GM20431 (cell line): ENCODE measurements around the gene UBE2A.

Experiments
- in situ Hi-C: fragments of 300-500 bp; cut with MseI, MboI; formaldehyde crosslinking; loops from one replicate; pipeline ENCODE4 v1.15.0; 2020; ENCODE audit warnings: low sequenced_read_pairs; ENCODE audit not compliant: unreplicated experiment

UBE2A gene

DNA sequence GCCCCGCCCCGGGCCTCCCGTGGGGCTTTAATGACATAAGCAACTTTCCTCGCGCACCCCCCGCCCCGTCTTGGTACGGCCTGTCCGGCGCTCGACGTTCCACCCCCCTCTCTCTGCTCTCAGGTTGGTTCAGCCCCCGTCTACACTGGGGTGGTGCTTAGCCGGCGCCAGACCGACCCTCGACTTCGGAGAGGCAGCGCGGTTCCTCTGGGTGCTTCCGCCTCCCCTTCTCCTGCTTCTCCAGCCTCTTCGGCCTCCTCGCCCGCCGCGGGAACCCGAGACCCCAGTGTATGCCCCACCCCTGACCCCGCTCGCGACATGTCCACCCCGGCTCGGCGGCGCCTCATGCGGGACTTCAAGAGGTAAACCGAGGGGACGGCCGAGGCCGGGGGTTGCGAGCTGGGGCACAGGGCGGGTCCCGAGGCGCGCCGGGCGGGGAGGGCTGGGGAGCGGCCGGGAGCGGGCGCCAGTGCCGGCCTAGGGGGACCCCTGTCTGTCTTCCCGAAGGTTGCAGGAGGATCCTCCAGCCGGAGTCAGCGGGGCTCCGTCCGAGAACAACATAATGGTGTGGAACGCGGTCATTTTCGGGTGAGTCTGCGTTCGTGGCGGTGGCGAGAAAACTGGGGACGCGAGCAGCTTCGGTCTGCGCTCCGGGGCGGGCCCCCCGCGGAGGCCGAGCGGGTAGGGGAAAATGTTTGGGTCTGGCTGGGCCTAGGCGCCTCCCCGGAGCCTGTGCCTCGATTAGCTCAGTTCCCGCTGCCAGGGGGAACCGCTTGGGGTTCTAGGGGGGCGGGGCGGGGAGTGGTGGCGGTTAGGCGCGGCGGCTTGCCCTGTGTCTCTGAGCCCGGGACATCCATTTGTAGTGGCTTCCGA is at the start of gene UBE2A:
UBE2A (plus strand) TSS at position 170 of the 873 bp plus-strand sequence; CDS start at position 319, 149 bp downstream.
- in situ Hi-C loops, result no loop called here

DNA sequence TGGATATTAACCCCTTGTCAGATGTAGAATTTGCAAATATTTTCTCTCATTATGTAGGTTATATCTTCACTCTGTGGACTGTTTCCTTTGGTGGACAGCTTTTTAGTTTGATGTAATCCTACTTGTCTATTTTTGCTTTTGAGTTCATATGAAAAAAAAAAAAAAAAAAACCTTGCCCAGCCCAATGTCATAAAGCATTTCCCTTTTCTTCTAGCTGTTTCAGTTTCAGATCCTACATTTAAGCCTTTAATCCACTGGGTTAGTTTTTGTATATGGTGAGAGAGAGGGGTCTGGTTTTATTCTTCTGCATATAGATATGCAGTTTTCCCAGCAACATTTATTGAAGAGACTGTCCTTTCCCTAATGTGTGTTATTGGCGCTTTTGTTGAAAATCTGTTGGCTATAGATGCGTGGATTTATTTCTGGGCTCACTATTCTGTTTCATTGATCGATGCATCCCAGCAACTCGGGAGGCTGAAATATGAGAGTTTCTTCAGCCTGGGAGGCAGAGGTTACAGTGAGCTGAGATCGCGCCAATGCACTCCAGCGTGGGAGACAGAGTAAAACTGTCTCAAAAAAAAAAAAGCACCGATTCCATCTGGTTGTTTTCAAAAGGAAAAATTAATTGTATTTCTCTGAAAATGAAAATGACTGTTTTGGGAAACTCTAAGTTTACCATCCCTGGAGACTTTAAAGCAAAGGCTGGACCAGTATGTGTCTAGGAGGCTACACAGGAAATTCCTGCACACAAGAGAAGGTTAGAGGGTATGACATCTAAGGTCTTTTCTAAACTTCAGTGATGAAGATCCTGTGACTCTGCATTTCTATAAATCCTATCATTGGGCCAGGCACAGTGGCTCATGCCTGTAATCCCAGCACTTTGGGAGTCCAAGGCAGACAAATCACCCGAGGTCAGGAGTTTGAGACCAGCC is 44.8 kb upstream of the UBE2A start:
- in situ Hi-C loops, result no loop called here

DNA sequence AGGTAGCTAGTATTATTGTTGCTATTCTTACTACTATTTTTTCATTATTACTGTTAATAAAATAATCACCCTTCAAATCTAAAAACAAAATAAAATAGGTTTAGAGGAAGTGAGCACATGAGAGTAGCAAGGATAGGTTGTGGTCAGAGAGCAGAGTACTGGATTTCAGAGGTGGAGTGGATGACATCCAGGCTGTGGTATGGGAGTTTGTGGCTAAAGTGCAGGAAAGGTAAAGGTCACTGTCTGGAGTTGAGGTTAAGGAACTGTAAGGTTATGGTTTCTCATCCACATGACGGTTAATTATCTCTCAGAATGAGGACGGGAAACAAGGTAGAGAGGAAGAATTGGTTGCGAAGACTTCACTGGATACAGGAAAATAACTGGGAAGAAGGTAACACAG is 36.9 kb upstream of the UBE2A start:
- in situ Hi-C loops, result no loop called here

DNA sequence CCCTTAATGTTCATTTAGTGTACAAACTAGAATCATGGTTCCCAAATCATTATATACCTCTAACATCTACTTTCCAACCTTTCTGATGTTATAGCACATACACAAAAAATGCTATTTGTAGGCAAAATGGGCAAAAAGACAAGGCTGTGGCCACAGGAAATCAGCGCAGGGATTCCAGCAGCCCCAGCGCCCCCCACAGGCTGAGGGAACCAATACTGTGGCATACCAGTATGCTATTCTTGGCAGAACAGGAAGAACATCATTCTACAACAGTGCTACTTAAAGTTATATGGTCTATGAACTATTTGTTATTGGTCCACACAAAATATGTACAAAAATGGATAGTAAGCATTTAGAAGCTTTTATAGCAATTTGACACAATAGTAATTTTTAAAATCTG is 34.5 kb upstream of the UBE2A start:
- in situ Hi-C loops, result no loop called here

DNA sequence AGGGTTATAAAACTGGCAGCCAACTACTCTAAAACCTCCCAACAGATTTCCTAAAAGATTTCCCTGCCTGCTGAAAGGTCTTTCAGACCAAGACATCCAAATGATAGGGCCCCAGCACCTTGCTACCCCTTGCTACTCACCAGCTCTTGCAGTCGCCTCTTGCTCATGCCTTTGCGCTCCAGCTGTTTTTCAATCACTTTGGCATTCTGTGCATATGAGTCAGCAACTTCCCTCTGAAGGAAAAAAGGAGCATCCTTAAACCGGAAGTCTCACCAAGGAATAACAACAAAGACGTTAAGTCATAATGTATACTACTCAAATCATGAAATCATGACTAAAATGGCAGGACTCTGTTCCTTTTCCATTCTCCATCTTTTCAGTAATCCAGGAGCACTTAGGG is 33.2 kb upstream of the UBE2A start:
- in situ Hi-C loops, result no loop called here

DNA sequence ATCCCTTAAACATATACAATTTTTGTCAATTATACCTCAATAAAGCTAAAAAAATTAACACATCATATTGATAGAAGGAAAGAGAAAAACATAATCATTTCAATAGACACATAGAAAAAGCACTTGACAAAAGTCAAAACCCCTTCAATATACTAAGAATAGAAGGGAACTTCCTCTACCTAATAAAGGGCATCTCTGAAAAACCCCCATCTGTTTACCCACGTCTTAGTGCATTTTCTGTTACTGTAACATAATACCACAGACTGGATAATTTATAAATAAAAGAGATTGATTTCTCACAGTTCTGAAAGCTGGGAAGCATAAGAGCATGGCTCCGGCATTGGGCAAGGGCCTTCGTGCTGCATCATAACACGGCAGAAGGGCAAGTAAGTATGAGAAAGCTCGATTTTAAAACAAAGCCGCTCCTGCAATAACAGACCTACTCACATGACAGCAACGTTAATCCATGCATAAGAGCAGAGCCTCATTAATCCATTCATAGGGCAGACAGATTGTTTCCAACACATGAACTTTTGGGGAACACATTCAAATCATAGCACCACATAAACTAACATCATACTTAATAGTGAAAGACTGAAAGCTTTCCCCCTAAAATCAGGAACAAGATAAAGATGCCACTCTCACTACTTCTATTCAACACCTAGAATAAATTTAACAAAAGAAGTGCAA is 24.9 kb upstream of the UBE2A start:
- in situ Hi-C loops, result no loop called here

DNA sequence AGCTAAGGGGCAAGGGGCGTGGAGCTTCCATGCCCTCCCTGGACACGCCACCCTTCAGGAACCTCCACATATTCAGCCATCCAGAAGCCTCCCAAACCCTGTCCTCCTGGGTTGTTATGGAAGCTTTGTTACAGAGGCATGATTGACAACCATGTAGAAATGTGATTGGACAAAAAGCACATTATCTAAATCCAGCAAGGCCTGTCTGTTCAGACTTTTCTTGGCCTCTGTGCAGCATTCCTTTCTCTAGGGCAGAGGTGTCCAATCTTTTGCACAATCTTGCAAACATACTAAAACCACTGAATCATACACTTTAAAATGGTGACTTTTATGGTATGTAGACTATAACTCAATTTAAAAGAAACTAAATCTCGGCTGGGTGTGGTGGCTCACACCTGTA is 21.9 kb upstream of the UBE2A start:
- in situ Hi-C loops, result no loop called here

DNA sequence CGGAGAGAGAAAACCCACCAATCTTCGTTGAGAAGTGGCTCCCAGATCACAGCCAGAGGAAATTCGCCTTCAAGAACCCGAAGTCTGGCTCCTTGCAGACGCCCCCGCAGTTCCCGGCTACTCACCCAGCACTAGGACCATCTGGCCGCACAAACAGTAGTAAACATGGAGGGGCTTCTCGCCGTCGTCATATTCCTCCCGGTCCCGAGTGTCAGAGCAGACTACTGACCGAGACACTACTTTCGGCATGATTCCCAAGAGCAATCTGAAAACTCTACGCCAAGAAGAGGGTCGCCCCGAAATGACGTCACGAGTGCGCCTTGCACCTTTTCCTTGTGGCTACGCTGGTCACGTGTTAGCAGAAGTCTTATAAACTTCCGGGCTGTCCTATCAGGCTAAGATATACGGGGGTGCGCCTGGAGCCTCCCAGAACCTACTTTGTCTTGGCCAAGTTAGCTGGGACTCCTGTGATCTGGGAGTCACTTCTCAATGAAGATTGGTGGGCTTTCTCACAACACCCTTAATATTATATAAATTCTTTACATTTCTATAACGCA is 9.2 kb upstream of the UBE2A start, which contains the start of gene STEEP1:
STEEP1 (minus strand) TSS at position 303 of the 557 bp plus-strand sequence; CDS start at position 249, 54 bp downstream.
- in situ Hi-C loops, result no loop called here

DNA sequence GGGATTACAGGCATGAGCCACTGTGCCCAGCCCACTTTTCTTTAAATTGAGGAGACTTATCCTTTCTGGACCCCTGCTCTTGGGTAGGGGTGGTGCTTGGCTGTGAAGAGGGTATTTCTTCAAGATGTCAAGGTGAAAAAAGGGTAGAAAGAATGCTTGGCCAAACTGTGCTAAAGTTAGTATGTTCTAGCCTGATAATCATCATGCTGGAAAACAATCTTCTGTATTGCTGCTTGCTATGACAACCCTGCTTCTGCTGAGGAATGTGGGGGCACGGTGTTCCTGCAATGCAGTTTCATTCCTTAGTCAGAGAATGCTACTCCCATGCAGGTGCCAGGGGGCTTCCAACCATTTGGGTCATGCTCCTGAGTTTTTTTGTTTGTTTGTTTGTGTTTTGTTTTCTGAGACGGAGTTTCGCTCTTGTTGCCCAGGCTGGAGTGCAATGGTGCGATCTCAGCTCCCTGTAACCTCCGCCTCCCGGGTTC is 4.0 kb upstream of the UBE2A start:
- in situ Hi-C loops, result no loop called here

DNA sequence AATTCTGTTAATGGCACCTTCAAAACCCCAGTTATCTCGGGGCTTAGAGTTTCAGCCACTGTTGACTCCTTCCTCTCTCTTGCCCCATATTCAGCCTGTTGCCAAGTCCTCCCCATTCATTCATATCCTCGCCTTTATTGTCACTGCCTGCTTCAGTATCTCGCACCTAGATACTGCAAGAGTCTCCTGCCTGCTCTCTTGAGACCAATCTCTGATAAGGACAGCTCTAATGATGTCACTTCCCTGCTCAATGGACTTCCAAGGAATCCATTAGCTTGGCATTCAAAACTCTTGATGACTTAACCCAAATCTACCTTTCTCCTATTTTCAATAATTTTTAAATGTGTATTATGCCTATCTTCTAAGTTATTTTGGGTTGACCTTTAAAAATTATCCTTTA is 1.1 kb upstream of the UBE2A start:
- in situ Hi-C loops, result no loop called here

DNA sequence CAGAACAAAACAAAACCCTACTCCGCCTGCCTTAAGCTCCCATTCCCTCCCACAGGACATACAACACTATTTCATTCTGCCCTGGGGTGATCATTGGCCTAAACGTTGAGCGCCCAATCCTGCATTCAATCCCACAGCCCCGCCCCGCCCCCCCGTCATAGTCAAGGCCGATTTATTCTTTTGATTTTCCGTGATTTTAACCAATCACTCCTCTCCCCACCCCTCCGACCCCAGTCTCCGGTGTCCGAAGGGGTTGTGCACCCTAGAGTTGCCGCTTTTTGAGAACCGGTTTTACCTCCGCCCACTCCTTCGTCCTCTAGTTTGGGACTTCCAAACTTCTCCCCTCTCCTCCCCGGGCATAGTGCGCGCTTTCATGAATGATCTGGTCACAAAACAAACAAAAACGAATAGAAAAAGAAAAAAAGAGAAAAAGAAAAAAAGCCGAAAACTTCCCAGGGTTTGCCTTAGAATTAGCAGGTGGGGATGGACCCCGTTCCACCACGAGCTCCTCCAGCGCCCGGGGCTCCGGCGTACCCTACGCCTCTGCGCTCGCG is 446 bp upstream of the UBE2A start:
- in situ Hi-C loops, result no loop called here

DNA sequence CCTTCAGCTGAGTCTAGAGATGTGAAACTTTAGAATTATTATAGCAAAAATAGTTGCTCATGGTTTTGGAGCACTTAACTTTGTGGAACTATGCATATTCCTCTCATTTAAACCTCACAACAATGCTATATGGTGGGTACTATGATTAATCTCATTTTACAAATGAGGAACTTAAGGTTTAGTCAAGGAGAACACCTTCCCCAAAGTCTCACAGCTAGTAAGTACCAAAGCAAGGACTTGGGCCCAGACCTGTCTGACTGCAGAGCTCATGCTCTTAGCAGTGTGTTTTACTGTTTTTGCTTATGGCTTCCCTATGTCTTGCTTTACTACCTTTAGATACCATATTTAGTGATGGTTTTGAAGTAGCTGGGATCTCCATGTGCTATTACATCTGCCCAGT is 5.1 kb downstream of the UBE2A start:
- in situ Hi-C loops, result no loop called here

DNA sequence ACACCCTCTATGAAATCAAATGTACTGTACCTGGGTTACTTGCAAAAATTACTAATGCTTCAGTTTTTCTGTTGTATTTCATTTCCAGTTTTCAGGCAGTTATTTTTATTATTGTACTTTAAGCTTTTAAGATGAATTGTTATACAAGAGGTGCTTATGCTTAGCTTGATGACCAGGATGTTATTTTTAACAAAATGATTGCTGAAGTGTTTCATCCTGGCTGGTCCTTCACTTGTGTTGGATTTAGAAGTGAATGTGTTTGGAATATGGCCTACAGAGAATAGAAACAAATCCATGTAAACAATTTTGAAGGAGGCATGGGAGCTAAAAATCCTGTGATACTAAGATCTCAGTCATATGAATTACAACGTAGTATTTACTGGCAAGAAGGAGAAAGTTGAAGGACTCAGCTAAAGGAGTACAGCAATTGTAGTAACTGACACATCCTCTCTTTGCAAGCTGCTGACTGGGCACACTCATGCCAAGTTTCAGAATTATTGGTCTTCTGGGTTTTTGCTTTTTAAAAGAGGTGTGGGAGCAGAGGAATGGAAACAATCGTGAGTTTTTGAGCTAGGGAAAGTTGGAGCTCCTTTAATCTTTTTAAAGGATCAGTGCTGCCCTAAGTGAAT is 9.2 kb downstream of the UBE2A start:
- in situ Hi-C loops, result no loop called here

DNA sequence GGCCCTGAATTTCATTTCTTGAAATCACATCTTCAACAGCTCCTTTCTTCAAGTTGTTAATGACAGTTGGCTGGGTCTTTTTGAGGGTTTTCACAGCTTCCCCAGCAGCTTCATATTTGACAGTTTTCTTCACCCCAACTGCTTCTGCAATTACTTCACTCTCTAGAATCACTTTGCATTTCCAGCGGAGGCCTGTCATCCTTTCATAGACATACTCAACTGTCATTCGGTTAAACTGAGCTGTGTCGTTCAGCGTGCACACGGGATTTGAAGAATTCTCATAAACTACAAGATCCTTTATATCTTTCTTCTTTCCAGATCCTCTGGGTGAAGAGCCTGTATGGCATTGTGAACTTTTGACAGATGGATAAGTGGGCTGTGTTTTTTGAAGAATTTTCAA is 15.4 kb downstream of the UBE2A start:
- in situ Hi-C loops, result no loop called here

DNA sequence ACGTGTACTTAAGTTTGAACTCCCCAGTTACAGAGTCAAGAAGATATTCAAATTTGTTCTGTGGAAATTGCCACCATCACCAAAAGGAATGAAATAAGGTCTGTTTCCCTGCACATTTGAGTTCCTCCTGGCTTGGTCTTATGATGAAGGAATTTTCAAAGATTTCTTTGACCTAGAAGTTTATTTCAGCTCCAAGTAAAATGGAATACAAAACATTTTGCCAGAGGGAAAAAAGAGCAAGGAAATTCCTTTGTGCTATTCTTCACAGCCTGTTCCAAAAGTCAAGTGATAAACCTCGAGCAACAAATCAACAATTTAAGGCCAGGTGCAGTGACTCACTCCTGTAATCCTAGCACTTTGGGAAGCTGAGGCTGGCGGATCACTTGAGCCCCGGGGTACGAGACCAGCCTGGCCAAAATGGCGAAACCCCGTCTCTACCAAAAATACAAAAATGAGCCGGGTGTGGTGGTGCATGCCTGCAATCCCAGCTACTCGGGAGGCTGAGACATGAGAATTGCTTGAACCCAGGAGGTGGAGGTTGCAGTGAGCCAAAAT is 28.4 kb downstream of the UBE2A start:
- in situ Hi-C loops, result no loop called here

DNA sequence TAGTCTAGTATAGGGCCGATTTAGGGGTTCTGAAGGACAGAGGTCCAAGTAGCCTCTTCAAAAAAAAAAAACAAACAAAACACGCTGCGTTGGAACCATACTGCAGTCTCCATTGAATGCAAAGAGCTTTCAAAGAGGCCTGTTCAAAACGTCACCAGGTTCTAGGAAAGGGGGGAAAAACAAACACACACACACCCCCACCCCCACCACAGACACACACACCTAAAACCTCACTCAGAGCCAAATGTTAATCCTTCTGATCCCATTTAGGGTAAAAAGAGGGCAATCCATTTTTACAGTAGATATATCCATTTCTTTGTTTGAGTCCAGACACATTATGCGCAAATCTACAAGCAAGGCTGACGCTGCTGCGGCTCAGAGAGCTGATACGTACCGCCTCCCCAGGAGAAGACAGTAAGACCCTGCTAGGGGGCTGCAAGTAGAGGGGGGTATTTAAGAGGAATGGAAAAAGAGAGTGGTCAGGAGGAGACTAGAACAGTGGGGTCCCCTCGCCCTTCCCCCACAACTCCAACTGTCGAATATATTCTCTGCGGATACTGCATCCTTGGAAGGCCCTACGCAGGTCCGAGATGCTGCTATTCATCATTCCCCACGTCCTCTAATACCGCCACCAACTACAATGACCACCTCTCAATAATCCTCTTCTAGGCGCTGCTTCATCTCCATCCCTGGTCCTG is 30.6 kb downstream of the UBE2A start:
- in situ Hi-C loops, result no loop called here

DNA sequence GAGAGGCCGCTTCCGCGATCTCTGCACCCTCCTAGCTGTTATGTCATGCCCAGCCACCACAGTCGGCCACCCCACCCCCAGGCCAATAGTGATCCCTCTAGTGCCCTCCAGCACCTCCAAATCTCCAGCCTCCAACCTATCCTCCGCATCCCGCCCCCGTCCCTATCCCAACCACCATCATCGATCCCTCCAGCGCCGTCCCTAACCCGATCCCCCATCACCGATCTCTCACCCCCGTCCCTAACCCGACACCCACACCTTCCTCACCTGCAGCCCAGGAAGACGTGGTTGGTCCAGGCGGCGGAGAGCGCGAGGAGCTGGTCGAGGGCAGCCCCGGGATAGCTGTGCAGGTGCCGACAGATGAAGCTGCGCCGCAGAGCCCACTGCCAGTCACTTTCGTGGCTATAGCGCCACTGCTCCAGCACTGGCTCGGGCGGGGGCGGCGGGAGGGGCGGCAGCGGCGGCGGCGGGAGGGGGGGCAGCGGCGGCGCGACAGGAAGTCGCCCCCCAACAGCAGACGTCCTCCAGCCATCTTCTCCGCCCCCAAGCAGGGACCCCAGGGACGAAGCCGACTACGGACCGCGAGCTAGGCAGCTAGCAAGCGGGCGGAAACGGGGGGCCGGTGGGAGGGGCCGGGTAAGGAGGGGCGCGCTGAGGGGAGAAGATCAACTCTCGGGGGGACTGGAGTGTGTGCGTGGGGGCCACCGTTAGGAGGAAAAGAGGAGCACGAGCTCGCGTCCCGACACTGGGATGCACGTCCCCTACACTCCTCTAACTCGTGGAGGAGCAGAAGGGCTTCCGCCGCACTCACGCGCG is 31.3 kb downstream of the UBE2A start:
- in situ Hi-C loops, result no loop called here
